K562 (cell line): ENCODE results near the gene HSFX3. TPM values are rescaled to one million over a fixed set of nuclear protein-coding genes. Genes with fewer than 3 reads are reported as not detected.

Source experiments
- ATAC-seq: fragments of 200-7000 bp; cut with Tn5 transposase; 3 replicates; pipeline ENCODE4 v1.9.1; 2020; ENCODE audit warnings: moderate library complexity
- BruUV-seq: library from RNA; stranded (reverse); fragments of 400-500 nt; replicated peaks from 2 replicates; lab custom pipeline; 2021; lab: Mats Ljungman, UMichigan
- CTCF ChIA-PET: fragments of 300-600 bp; formaldehyde crosslinking; extraction: SDS; loops from one replicate; lab custom pipeline; 2021; ENCODE audit warnings: low intra/inter-chr PET ratio; lab: Yijun Ruan, JAX
- POLR2A ChIA-PET: fragments of 300-600, 350-650 bp; sonication (Branson Sonifier 250); formaldehyde crosslinking; extraction: SDS; loops from one replicate; lab custom pipeline; 2021; ENCODE audit warnings: antibody characterized with exemption, inconsistent platforms; lab: Yijun Ruan, JAX
- DNase-seq, 4 experiments: peaks; one replicate each; pipeline versions ENCODE4 v3.0.0 to v3.0.0-alpha.2; 2011 to 2018; ENCODE audit warnings: low spot score in 3 of 4, mixed read lengths in 3 of 4; ENCODE audit errors: extremely low read depth in 1 of 4
- FAIRE-seq: peaks from 2 replicates; lab custom pipeline; 2011; peaks lifted over from hg19 to GRCh38; lab: Jason Lieb, UNC
- H2AFZ ChIP-seq: 2 replicates; pipeline ENCODE4 v1.6.0; 2011; ENCODE audit warnings: low read depth, low read length, control low read depth, inconsistent platforms
- H3K27ac ChIP-seq: fragments of 200-600 bp; 3 replicates; pipeline ENCODE4 v1.8.0; 2011; ENCODE audit warnings: low read depth, mild to moderate bottlenecking, control low read depth, inconsistent platforms, low read length, moderate library complexity, mixed read lengths; ENCODE audit errors: extremely low read depth
- H3K27me3 ChIP-seq, 2 experiments: fragments of 300-600 bp in 1 of 2; 2 replicates in 1 of 2; 3 replicates in 1 of 2; pipeline versions ENCODE4 v1.6.0 to v1.8.0; 2011; ENCODE audit warnings: inconsistent platforms in 2 of 2, low read length in 2 of 2, mild to moderate bottlenecking in 1 of 2, mixed read lengths in 1 of 2, moderate library complexity in 1 of 2; ENCODE audit not compliant: control insufficient read depth in 2 of 2, insufficient read depth in 2 of 2
- H3K36me3 ChIP-seq: fragments of 300-600 bp; 3 replicates; pipeline ENCODE4 v1.8.0; 2011; ENCODE audit warnings: mild to moderate bottlenecking, low read length, inconsistent platforms; ENCODE audit not compliant: control insufficient read depth, insufficient read depth
- H3K4me1 ChIP-seq, 2 experiments: fragments of 200-600 bp in 1 of 2; replicated peaks in 1 of 2; 2 replicates in 1 of 2; 3 replicates in 1 of 2; pipeline versions ENCODE4 v1.5.1 to v1.8.0; 2011; ENCODE audit warnings: inconsistent platforms in 2 of 2, low read length in 2 of 2, mild to moderate bottlenecking in 1 of 2, mixed read lengths in 1 of 2, moderate library complexity in 1 of 2; ENCODE audit not compliant: control insufficient read depth in 2 of 2, insufficient read depth in 2 of 2
- H3K4me2 ChIP-seq: 2 replicates; pipeline ENCODE4 v1.6.1; 2011; ENCODE audit warnings: low read length, control low read depth, inconsistent platforms, mixed read lengths; ENCODE audit not compliant: insufficient read depth
- H3K4me3 ChIP-seq: fragments of 200-600 bp; sonication (generic), shearing (Covaris generic); 2 replicates; pipeline ENCODE4 v1.5.1; 2016; ENCODE audit warnings: control low read depth, inconsistent platforms
- H3K79me2 ChIP-seq: fragments of 200-600 bp; 3 replicates; pipeline ENCODE4 v1.8.0; 2011; ENCODE audit warnings: low read length, inconsistent platforms; ENCODE audit not compliant: control insufficient read depth, insufficient read depth
- H3K9ac ChIP-seq, 2 experiments: 2 replicates each; pipeline versions ENCODE4 v1.6.0 to v1.6.1; 2011; ENCODE audit warnings: low read depth in 2 of 2, low read length in 2 of 2, control low read depth in 1 of 2, inconsistent platforms in 1 of 2, mild to moderate bottlenecking in 1 of 2, mixed read lengths in 1 of 2; ENCODE audit not compliant: insufficient read depth in 1 of 2
- H3K9me1 ChIP-seq: one replicate; pipeline ENCODE4 v1.6.0; 2011; ENCODE audit warnings: inconsistent platforms, mild to moderate bottlenecking, low read length, moderate library complexity; ENCODE audit not compliant: control insufficient read depth, insufficient read depth
- H3K9me3 ChIP-seq: replicated peaks from 2 replicates; pipeline ENCODE4 v1.5.1; 2011; ENCODE audit warnings: low read depth, low read length, inconsistent platforms; ENCODE audit not compliant: control insufficient read depth, insufficient read depth
- H4K20me1 ChIP-seq: replicated peaks from 2 replicates; pipeline ENCODE4 v1.6.1; 2011; ENCODE audit warnings: low read length, inconsistent platforms, mixed read lengths; ENCODE audit not compliant: control insufficient read depth, insufficient read depth
- ARID1B ChIP-seq: fragments of 450-650 bp; IDR thresholded peaks from 2 replicates; pipeline ENCODE4 v1.6.1; 2016; ENCODE audit warnings: antibody characterized with exemption, mild to moderate bottlenecking, inconsistent platforms
- ARID4B ChIP-seq: sonication (generic); formaldehyde crosslinking; IDR thresholded peaks from 2 replicates; pipeline ENCODE4 v1.8.0; 2022; ENCODE audit warnings: mild to moderate bottlenecking, missing genetic modification reagents
- CBFA2T3 ChIP-seq: fragments of 450-650 bp; IDR thresholded peaks from 2 replicates; pipeline ENCODE4 v1.6.1; 2017
- CXXC5 ChIP-seq: fragments of 250-450 bp; sonication (Bioruptor Pico); IDR thresholded peaks from 2 replicates; pipeline ENCODE4 v1.8.0; 2022; ENCODE audit warnings: inconsistent platforms, mild to moderate bottlenecking, moderate library complexity
- KLF13 ChIP-seq: fragments of 450-650 bp; IDR thresholded peaks from 2 replicates; pipeline ENCODE4 v1.6.1; 2016; ENCODE audit warnings: missing genetic modification characterization, low read depth, mild to moderate bottlenecking, missing compliant biosample characterization, moderate library complexity, borderline replicate concordance
- NKRF ChIP-seq: fragments of 450-650 bp; IDR thresholded peaks from 2 replicates; pipeline ENCODE4 v1.6.1; 2016; ENCODE audit warnings: borderline replicate concordance
- POLR2AphosphoS5 ChIP-seq: IDR thresholded peaks from 2 replicates; pipeline ENCODE4 v1.6.1; 2011; ENCODE audit warnings: mild to moderate bottlenecking, low read depth, low read length, moderate library complexity; ENCODE audit not compliant: control insufficient read depth, insufficient read depth
- RBM34 ChIP-seq: fragments of 200-400 bp; formaldehyde crosslinking; IDR thresholded peaks from 2 replicates; pipeline ENCODE4 v1.6.1; 2018; ENCODE audit warnings: low read length, borderline replicate concordance; ENCODE audit not compliant: insufficient read depth
- RCOR1 ChIP-seq, 2 experiments: IDR thresholded peaks; 2 replicates each; pipeline ENCODE4 v1.6.1; 2012; ENCODE audit warnings: low read depth in 2 of 2, low read length in 2 of 2, borderline replicate concordance in 1 of 2, improper control_type of control experiment in 1 of 2
- ZNF280B ChIP-seq: fragments of 250-450 bp; sonication (Bioruptor Pico); IDR thresholded peaks from 2 replicates; pipeline ENCODE4 v1.5.1; 2021; ENCODE audit warnings: mild to moderate bottlenecking
- ZNF77 ChIP-seq: fragments of 250-450 bp; sonication (Bioruptor Pico); IDR thresholded peaks from 2 replicates; pipeline ENCODE4 v1.5.0; 2020
- WGBS: fragments of 100-300 bp; shearing (Covaris generic); methylation state at CpG from one replicate; pipeline ENCODE4 v1.1.6; 2016; ENCODE audit warnings: low coverage, mixed read lengths; ENCODE audit not compliant: insufficient coverage; ENCODE audit errors: missing lambda C conversion rate; 5-methylcytosine and 5-hydroxymethylcytosine counted together
- in situ Hi-C: fragments of 300-500 bp; cut with MboI; formaldehyde crosslinking; loops from 4 replicates; pipeline ENCODE4 v1.15.0; 2018; ENCODE audit warnings: inconsistent platforms, mixed read lengths
- intact Hi-C: fragments of 100-400 bp; cut with micrococcal nuclease; formaldehyde crosslinking; loops from 2 replicates; pipeline ENCODE4 v1.14.2; 2022
- polyA plus RNA-seq, 8 experiments: library from polyadenylated mRNA; depleted of rRNA in 4 of 8; stranded (reverse) in 5 of 8; unstranded in 3 of 8; fragments of >200 nt; fragmentation: Nextera tagmentation in 2 of 8; fragmentation: Illumina TruSeq in 1 of 8; extraction: Ambion mirVana in 2 of 8; extraction: Trizol in 1 of 8; gene quantifications; 2 replicates each; pipeline versions ENCODE4 v1.2.1 to v1.2.3, GENCODE V29; 2011 to 2014; ENCODE audit warnings: inconsistent platforms in 1 of 8, missing spikeins in 1 of 8
- total RNA-seq, 7 experiments: library from RNA; depleted of rRNA in 6 of 7; stranded (reverse); fragments of >200 nt in 6 of 7; fragmentation: Illumina TruSeq in 2 of 7; extraction: Trizol in 2 of 7; gene quantifications; 2 replicates each; pipeline versions ENCODE4 v1.2.1 to v1.2.3, GENCODE V29; 2011 to 2021; ENCODE audit warnings: low replicate concordance in 1 of 7

Gene HSFX3
- total and polyA plus RNA-seq, 9 of the 15 experiments (the other 6 are each of a cell fraction or from before 2014, with no cell fraction given): 0.08 to 0.10 TPM; not detected in 7

GRCh38 chrX:149541521-149542047 lies 8.1 kb downstream of the HSFX3 start:
- intact Hi-C loops (loop anchor here (5.0 kb wide), 1 partner anchor 34 kb away; the partner anchor contains the start of gene IDS), in situ Hi-C loops (no loop called here)
- Histone ChIP-seq H3K4me1 (peaks cover 8 to 16% of the 10 kb centered on the region in 2 experiments; a peak in 4 of 5 replicates), H2AFZ (peak overlapping the region; percentile 100), H3K9ac (peak overlapping the region; percentile 74 to 95), H3K4me3 (peak overlapping the region; percentile 71), H3K9me1 (no peaks in the 10 kb centered on the region), H3K9me3 (no peaks in the 10 kb centered on the region), H3K27me3 (no peaks in the 10 kb centered on the region), H3K27ac (peak overlapping the region; percentile 81; the same call in 2 of the 3 replicates), H3K4me2 (peak overlapping the region; percentile 91), H4K20me1 (no peaks in the 10 kb centered on the region; the same call in 1 of the 2 replicates), H3K36me3 (no peaks in the 10 kb centered on the region), H3K79me2 (peaks cover 9% of the 10 kb centered on the region; the same call in 1 of the 3 replicates)
- DNase-seq (peak; percentile 17 to 61 (median 21)), ATAC-seq (peak; percentile 2; the same call in 2 of the 3 replicates), FAIRE-seq (peak; percentile 29)
- BruUV-seq: no TSS peak
- ChIA-PET POLR2A (interaction anchor here (1.6 kb wide), 1 partner anchor 36 kb away, joined by 4 read pairs; the partner anchor contains the start of gene IDS), CTCF (no interaction called here)
- WGBS: 2% methylated on average over 11 of the region's 13 CpGs
- TF ChIP-seq KLF13 (tag) (no peak), ARID4B (CRISPR knock-in tag) (no peak), POLR2AphosphoS5 (peak; percentile 47; the same call in 1 of the 2 replicates), NKRF (no peak), ZNF280B (no peak), CXXC5 (CRISPR knock-in tag) (no peak), CBFA2T3 (peak; percentile 87), ARID1B (peak; percentile 46), RBM34 (no peak), ZNF77 (CRISPR knock-in tag) (no peak), RCOR1 (IDR thresholded peaks at IDR 0.05; ENCODE audit: borderline replicate concordance in 1 of 2, low read depth in 2 of 2, low read length in 2 of 2) (0 out of 4 replicates have a peak, but pooled peaks of 1 of the 2 experiments have one; percentile 14)
